Lower lobe of right lung (tissue), 2 donors: ENCODE measurements around the gene CDC25B. TPM values are rescaled to one million over a fixed set of nuclear protein-coding genes. Genes with fewer than 3 reads are reported as not detected.
A peak's percentile ranks its signal among the peaks of the same experiment; 100 is the strongest.

ENCODE experiments used
- ATAC-seq, 2 donors: fragments of 200-7000 bp; cut with Tn5 transposase; one replicate each; pipeline ENCODE4 v1.9.1; 2020 to 2022; ENCODE audit warnings: mild to moderate bottlenecking in 2 of 2, moderate library complexity in 2 of 2
- DNase-seq: peaks from one replicate; pipeline ENCODE4 v3.0.0-alpha.2; 2020
- H3K27ac ChIP-seq: fragments of 200-600 bp; one replicate; pipeline ENCODE4 v1.8.0; 2022
- H3K27me3 ChIP-seq: fragments of 200-600 bp; one replicate; pipeline ENCODE4 v1.8.0; 2022; ENCODE audit warnings: low read depth
- H3K36me3 ChIP-seq: fragments of 200-600 bp; one replicate; pipeline ENCODE4 v1.8.0; 2022; ENCODE audit warnings: mild to moderate bottlenecking
- H3K4me1 ChIP-seq: fragments of 200-600 bp; one replicate; pipeline ENCODE4 v1.8.0; 2022
- H3K4me3 ChIP-seq: fragments of 200-600 bp; one replicate; pipeline ENCODE4 v1.8.0; 2022; ENCODE audit warnings: mild to moderate bottlenecking
- H3K9me3 ChIP-seq: fragments of 200-600 bp; one replicate; pipeline ENCODE4 v1.8.0; 2022
- intact Hi-C: fragments of 100-400 bp; cut with DNase I; formaldehyde crosslinking; loops from one replicate; pipeline ENCODE4 v1.11.0; 2022
- total RNA-seq: library from RNA; stranded (reverse); fragmentation: NEBNext Ultra II Directional; extraction: Animal tissue kit (Norgen Biotek cat#: 25700); gene quantifications from one replicate; pipeline ENCODE4 v1.2.1, GENCODE V29; 2021
- TF ChIP-seq, protein P1 (sequence below): fragments of 200-600 bp; IDR thresholded peaks from one replicate; pipeline ENCODE4 v1.8.0; 2022; ENCODE audit warnings: antibody characterized with exemption, mild to moderate bottlenecking
- donor health status: DM: no; HTN: yes; CAD: no; lungs with severe emphysema.

Gene CDC25B
- total RNA-seq, 1 donor from 2014 or later = 97.7 TPM

DNA sequence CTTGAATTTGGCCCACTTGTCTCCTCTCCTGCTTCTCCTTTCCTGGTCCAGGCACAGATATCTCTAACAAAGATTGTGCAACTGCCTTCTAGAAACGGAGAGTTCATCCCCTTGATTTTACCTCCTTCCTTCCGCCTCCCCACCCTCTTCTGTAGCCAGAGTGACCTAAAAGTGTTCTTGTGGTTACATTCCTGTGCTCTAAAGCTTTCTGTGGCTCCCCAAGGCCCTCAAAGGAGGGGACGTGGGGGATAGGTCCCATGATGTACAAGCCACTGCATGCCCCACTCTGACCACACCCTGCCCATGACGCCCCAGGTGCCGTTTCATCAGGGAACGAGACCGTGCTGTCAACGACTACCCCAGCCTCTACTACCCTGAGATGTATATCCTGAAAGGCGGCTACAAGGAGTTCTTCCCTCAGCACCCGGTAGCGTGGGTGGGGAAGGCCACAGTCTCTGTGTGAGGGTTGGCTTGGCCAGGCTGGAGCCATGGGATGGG lies 8.2 kb downstream of the CDC25B start:
- peak; percentile 74 for DNase-seq
- Histone ChIP-seq H3K27me3 (no peaks in the 10 kb centered on the region), H3K4me1 (peaks cover 96% of the 10 kb centered on the region), H3K9me3 (no peaks in the 10 kb centered on the region), H3K36me3 (peaks cover 66% of the 10 kb centered on the region), H3K4me3 (no peak overlapping the region), H3K27ac (peak overlapping the region; percentile 83)
- intact Hi-C loops = no loop called here
- TF ChIP-seq, protein P1, sequence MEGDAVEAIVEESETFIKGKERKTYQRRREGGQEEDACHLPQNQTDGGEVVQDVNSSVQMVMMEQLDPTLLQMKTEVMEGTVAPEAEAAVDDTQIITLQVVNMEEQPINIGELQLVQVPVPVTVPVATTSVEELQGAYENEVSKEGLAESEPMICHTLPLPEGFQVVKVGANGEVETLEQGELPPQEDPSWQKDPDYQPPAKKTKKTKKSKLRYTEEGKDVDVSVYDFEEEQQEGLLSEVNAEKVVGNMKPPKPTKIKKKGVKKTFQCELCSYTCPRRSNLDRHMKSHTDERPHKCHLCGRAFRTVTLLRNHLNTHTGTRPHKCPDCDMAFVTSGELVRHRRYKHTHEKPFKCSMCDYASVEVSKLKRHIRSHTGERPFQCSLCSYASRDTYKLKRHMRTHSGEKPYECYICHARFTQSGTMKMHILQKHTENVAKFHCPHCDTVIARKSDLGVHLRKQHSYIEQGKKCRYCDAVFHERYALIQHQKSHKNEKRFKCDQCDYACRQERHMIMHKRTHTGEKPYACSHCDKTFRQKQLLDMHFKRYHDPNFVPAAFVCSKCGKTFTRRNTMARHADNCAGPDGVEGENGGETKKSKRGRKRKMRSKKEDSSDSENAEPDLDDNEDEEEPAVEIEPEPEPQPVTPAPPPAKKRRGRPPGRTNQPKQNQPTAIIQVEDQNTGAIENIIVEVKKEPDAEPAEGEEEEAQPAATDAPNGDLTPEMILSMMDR = no peak
- ATAC-seq = peak; percentile 26 to 64

DNA sequence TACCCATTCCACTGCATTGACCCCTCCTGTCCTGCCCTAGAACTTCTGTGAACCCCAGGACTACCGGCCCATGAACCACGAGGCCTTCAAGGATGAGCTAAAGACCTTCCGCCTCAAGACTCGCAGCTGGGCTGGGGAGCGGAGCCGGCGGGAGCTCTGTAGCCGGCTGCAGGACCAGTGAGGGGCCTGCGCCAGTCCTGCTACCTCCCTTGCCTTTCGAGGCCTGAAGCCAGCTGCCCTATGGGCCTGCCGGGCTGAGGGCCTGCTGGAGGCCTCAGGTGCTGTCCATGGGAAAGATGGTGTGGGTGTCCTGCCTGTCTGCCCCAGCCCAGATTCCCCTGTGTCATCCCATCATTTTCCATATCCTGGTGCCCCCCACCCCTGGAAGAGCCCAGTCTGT lies 8.7 kb downstream of the CDC25B start:
- intact Hi-C loops = no loop called here
- H3K9me3 ChIP-seq = no peaks in the 10 kb centered on the region
- H3K36me3 ChIP-seq = peaks cover 63% of the 10 kb centered on the region
- DNase-seq = peak; percentile 34
- no peaks in the 10 kb centered on the region for H3K27me3 ChIP-seq
- TF ChIP-seq, protein P1 = no peak
- H3K4me3 ChIP-seq = no peak overlapping the region
- no peak for ATAC-seq
- H3K27ac ChIP-seq = peak overlapping the region; percentile 83
- H3K4me1 ChIP-seq = peaks cover 94% of the 10 kb centered on the region

DNA sequence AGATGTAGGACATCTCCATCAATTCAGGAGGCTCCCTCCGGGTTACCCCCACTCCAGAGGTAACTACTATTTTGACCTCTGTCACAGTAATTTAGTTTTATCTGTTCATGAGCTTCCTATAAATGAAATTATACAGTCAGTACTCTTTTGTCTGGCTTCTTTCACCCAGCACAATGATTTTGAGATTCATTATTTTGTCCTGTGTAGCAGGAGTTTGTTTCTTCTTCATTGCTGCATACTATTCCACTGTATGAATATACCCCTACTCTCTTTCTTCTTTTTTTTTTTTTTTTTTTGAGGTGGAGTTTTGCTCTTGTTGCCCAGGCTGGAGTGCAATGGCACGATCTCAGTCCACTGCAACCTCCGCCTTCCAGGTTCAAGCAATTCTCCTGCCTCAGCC lies 12.4 kb downstream of the CDC25B start:
- no peak for ATAC-seq
- H3K9me3 ChIP-seq = no peaks in the 10 kb centered on the region
- no peak for DNase-seq
- intact Hi-C loops = no loop called here
- TF ChIP-seq, protein P1 = no peak
- H3K27ac ChIP-seq = peak overlapping the region; percentile 83
- no peaks in the 10 kb centered on the region for H3K27me3 ChIP-seq
- peak overlapping the region; percentile 41 for H3K4me3 ChIP-seq
- H3K36me3 ChIP-seq = peaks cover 25% of the 10 kb centered on the region
- H3K4me1 ChIP-seq = peaks cover 90% of the 10 kb centered on the region

DNA sequence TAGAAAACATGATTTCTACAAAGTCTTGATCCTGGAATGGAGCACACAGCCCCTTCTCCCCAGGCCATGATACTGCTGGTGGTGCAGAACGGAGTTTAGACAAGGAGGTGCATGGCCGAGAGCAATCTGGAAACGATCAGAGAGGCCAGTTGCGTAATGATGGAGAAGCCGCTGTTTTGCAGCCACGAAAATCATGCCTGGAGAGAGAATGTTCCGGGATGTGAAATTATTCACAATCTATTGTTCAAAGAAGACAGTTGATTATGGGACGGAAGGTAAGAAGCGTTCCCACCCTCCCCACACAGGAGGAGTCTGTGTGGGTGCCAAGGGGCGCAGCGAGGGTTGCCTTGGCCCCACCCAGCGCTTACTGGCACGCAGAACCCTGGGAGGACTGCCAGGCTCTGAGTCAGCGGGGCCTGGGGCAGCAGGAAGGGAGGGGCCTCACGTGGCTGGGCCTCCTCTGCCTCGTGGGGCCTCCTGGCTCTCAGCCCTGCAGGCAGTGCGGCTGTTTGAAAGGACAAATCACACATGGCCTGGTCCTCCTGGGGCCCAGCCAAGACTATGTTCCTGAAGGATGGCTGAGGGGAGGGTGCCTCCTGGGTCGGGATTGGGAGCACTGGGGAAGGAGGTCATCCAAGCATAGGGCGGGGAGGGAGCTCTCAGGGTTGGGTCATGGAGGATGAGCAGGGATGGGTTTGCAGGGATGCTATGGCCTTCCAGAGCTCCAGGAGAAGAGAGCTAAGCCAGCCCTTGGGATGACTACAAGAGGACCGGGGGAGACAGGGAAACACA lies 15.6 kb downstream of the CDC25B start:
- intact Hi-C loops = no loop called here
- peak; percentile 98 for DNase-seq
- TF ChIP-seq, protein P1 = no peak
- Histone ChIP-seq H3K27me3 (no peaks in the 10 kb centered on the region), H3K4me1 (peaks cover 66% of the 10 kb centered on the region), H3K9me3 (no peaks in the 10 kb centered on the region), H3K4me3 (peak overlapping the region; percentile 57), H3K27ac (peak overlapping the region; percentile 89), H3K36me3 (no peaks in the 10 kb centered on the region)
- ATAC-seq = peak; percentile 93 to 96

DNA sequence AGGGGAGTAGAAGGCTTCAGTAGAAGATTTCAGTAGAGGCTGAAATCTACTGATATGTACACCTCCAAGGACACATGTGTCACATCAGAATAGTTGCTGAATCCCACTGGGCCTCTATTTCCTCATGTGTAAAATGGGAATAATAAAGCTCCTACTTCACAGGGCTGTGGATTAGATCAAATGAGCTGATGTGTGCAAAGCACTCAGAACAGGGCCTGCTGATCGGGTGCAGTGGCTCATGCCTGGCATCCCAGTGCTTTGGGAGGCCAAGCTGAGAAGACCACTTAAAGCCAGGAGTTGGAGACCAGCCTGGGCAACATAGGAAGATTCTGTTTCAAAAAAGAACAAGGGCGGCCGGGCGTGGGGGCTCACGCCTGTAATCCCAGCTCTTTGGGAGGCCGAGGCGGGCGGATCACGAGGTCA lies 16.2 kb downstream of the CDC25B start:
- Histone ChIP-seq H3K4me1 (peaks cover 60% of the 10 kb centered on the region), H3K4me3 (no peak overlapping the region), H3K36me3 (no peaks in the 10 kb centered on the region), H3K27ac (peak overlapping the region; percentile 89), H3K9me3 (no peaks in the 10 kb centered on the region), H3K27me3 (no peaks in the 10 kb centered on the region)
- TF ChIP-seq, protein P1 = no peak
- ATAC-seq (no peak), DNase-seq (peak; percentile 39)
- intact Hi-C loops = no loop called here
